HCT116 (cell line): ENCODE measurements around the gene SCYL2. TPM values are rescaled to one million over a fixed set of nuclear protein-coding genes. Genes with fewer than 3 reads are reported as not detected.

ENCODE experiments used
- ATAC-seq: fragments of 200-7000 bp; cut with Tn5 transposase; 2 replicates; pipeline ENCODE4 v1.9.1; 2020; ENCODE audit warnings: mild to moderate bottlenecking, moderate library complexity
- BruUV-seq: library from RNA; stranded (reverse); fragments of 400-500 nt; replicated peaks from 2 replicates; lab custom pipeline; 2021; lab: Mats Ljungman, UMichigan
- CTCF ChIA-PET: fragments of 300-600 bp; sonication (Branson Sonifier 250); formaldehyde crosslinking; loops from one replicate; lab custom pipeline; 2021; ENCODE audit warnings: antibody characterized with exemption; lab: Charles Lee
- POLR2A ChIA-PET: fragments of 300-600, 350-600 bp; sonication (Branson Sonifier 250); formaldehyde crosslinking; loops from one replicate; lab custom pipeline; 2021; ENCODE audit warnings: antibody characterized with exemption; lab: Charles Lee
- RAD21 ChIA-PET, 2 experiments: fragments of 300-600 bp; sonication (Branson Sonifier 250); formaldehyde crosslinking; loops; one replicate each; lab custom pipeline; 2023; ENCODE audit warnings: low total read pairs in 2 of 2; ENCODE audit not compliant: uncharacterized antibody in 2 of 2, unreplicated experiment in 2 of 2, low non-redundant PET in 1 of 2; lab: Charles Lee
- DNase-seq: peaks from one replicate; pipeline ENCODE4 v3.0.0-alpha.2; 2010; ENCODE audit warnings: low read depth, low spot score
- H2AFZ ChIP-seq: fragments of 200-600 bp; shearing (Covaris generic), sonication (generic); 2 replicates; pipeline ENCODE4 v1.6.1; 2017; ENCODE audit warnings: low read depth, mixed run types, mixed read lengths, antibody characterized with exemption, low read length; ENCODE audit not compliant: poor library complexity, severe bottlenecking
- H3K27ac ChIP-seq: 2 replicates; pipeline ENCODE4 v1.5.1; 2012; ENCODE audit warnings: low read depth, low read length
- H3K27me3 ChIP-seq: fragments of 200-600 bp; sonication (generic); 2 replicates; pipeline ENCODE4 v1.6.1; 2016; ENCODE audit warnings: mixed run types, low read length, mixed read lengths; ENCODE audit not compliant: insufficient read depth
- H3K36me3 ChIP-seq, 2 experiments: fragments of 200-500 bp in 1 of 2; fragments of 200-600 bp in 1 of 2; sonication (Bioruptor generic) in 1 of 2; sonication (generic) in 1 of 2; 2 replicates each; pipeline versions ENCODE4 v1.5.1 to v1.6.1; 2014 to 2016; ENCODE audit warnings: low read length in 2 of 2, inconsistent platforms in 1 of 2, mixed read lengths in 1 of 2, mixed run types in 1 of 2; ENCODE audit not compliant: insufficient read depth in 2 of 2, control insufficient read depth in 1 of 2
- H3K4me1 ChIP-seq, 2 experiments: fragments of 200-600 bp in 1 of 2; sonication (generic) in 1 of 2; 2 replicates each; pipeline versions ENCODE4 v1.5.1 to v1.6.1; 2012 to 2017; ENCODE audit warnings: low read length in 2 of 2, inconsistent platforms in 1 of 2, mild to moderate bottlenecking in 1 of 2, mixed read lengths in 1 of 2, mixed run types in 1 of 2, moderate library complexity in 1 of 2; ENCODE audit not compliant: insufficient read depth in 2 of 2, control insufficient read depth in 1 of 2
- H3K4me2 ChIP-seq: fragments of 200-600 bp; sonication (generic); 2 replicates; pipeline ENCODE4 v1.6.1; 2017; ENCODE audit warnings: mixed run types, low read length, mixed read lengths
- H3K4me3 ChIP-seq, 2 experiments: fragments of 200-600 bp in 1 of 2; sonication (generic) in 1 of 2; replicated peaks in 1 of 2; 2 replicates each; pipeline ENCODE4 v1.5.1; 2011 to 2016; ENCODE audit warnings: low read length in 2 of 2, control low read depth in 1 of 2, low read depth in 1 of 2, mild to moderate bottlenecking in 1 of 2, mixed read lengths in 1 of 2, mixed run types in 1 of 2
- H3K79me2 ChIP-seq: fragments of 200-600 bp; sonication (generic); 2 replicates; pipeline ENCODE4 v1.6.1; 2017; ENCODE audit warnings: mild to moderate bottlenecking, mixed run types, low read length, moderate library complexity, mixed read lengths; ENCODE audit not compliant: insufficient read depth
- H3K9ac ChIP-seq: fragments of 200-600 bp; sonication (generic); 2 replicates; pipeline ENCODE4 v1.6.1; 2016; ENCODE audit warnings: low read length, mixed read lengths
- H3K9me2 ChIP-seq: fragments of 200-600 bp; sonication (generic), shearing (Covaris generic); 2 replicates; pipeline ENCODE4 v1.6.1; 2017; ENCODE audit warnings: mixed run types, mild to moderate bottlenecking, moderate library complexity; ENCODE audit not compliant: insufficient read depth
- H3K9me3 ChIP-seq, 2 experiments: fragments of 200-500 bp in 1 of 2; fragments of 200-600 bp in 1 of 2; sonication (Bioruptor generic) in 1 of 2; sonication (generic) in 1 of 2; 2 replicates each; pipeline ENCODE4 v1.6.1; 2014 to 2017; ENCODE audit warnings: low read length in 2 of 2, mixed read lengths in 2 of 2, inconsistent platforms in 1 of 2, low read depth in 1 of 2, mild to moderate bottlenecking in 1 of 2, mixed run types in 1 of 2, moderate library complexity in 1 of 2; ENCODE audit not compliant: control insufficient read depth in 1 of 2, insufficient read depth in 1 of 2
- H4K20me1 ChIP-seq: fragments of 200-600 bp; sonication (generic), shearing (Covaris generic); 2 replicates; pipeline ENCODE4 v1.6.1; 2017; ENCODE audit warnings: mixed run types, mild to moderate bottlenecking, moderate library complexity; ENCODE audit not compliant: insufficient read depth
- ATF3 ChIP-seq: IDR thresholded peaks from 2 replicates; pipeline ENCODE4 v1.6.1; 2012
- CTCF ChIP-seq, 3 experiments: fragments of 200-600 bp in 1 of 3; sonication (generic) in 1 of 3; IDR thresholded peaks in 2 of 3; conservative IDR thresholded peaks in 1 of 3; 2 replicates each; pipeline ENCODE4 v1.5.1; 2012 to 2017; ENCODE audit warnings: low read depth in 2 of 3, low read length in 2 of 3, antibody characterized with exemption in 1 of 3, borderline replicate concordance in 1 of 3, control low read depth in 1 of 3, mild to moderate bottlenecking in 1 of 3, mixed read lengths in 1 of 3, mixed run types in 1 of 3, moderate library complexity in 1 of 3; ENCODE audit not compliant: insufficient read depth in 1 of 3
- EZH2 ChIP-seq: fragments of 200-600 bp; sonication (generic); IDR thresholded peaks from 2 replicates; pipeline ENCODE4 v1.6.1; 2017; ENCODE audit warnings: antibody characterized with exemption, mixed run types
- EZH2phosphoT487 ChIP-seq: fragments of 200-600 bp; IDR thresholded peaks from 2 replicates; pipeline ENCODE4 v1.6.1; 2018; ENCODE audit warnings: antibody characterized with exemption, borderline replicate concordance
- FOSL1 ChIP-seq: IDR thresholded peaks from 2 replicates; pipeline ENCODE4 v1.6.1; 2012; ENCODE audit warnings: low read depth
- MAX ChIP-seq: IDR thresholded peaks from 2 replicates; pipeline ENCODE4 v1.6.1; 2012
- POLR2A ChIP-seq: IDR thresholded peaks from 2 replicates; pipeline ENCODE4 v1.7.0; 2011; ENCODE audit warnings: borderline replicate concordance; ENCODE audit not compliant: insufficient read depth, insufficient read length; ENCODE audit errors: extremely low read depth
- RAD21 ChIP-seq: IDR thresholded peaks from 2 replicates; pipeline ENCODE4 v1.6.1; 2012; ENCODE audit warnings: low read depth, mild to moderate bottlenecking
- REST ChIP-seq: IDR thresholded peaks from 2 replicates; pipeline ENCODE4 v1.6.1; 2012; ENCODE audit warnings: low read depth
- SIN3A ChIP-seq: IDR thresholded peaks from 2 replicates; pipeline ENCODE4 v1.6.1; 2012; ENCODE audit warnings: low read depth
- SRF ChIP-seq: IDR thresholded peaks from 2 replicates; pipeline ENCODE4 v1.6.1; 2012; ENCODE audit warnings: low read depth
- ZFX ChIP-seq: fragments of 450-650 bp; IDR thresholded peaks from 2 replicates; pipeline ENCODE4 v1.6.1; 2017
- ZNF274 ChIP-seq: fragments of 200-500 bp; sonication (Bioruptor generic); IDR thresholded peaks from 2 replicates; pipeline ENCODE4 v1.6.1; 2014; ENCODE audit warnings: mild to moderate bottlenecking, low read depth, low read length, inconsistent platforms
- intact Hi-C: fragments of 100-400 bp; cut with micrococcal nuclease; formaldehyde crosslinking; loops from 2 replicates; pipeline ENCODE4 v1.10.0; 2022
- total RNA-seq: library from RNA; stranded (reverse); gene quantifications from one replicate; pipeline ENCODE4 v1.2.1, GENCODE V29; 2021; ENCODE audit not compliant: unreplicated experiment

Gene SCYL2
- total RNA-seq, 1 experiment from 2014 or later = 31.7 TPM

GRCh38 chr12:100337727-100338126, 70.8 kb downstream of the SCYL2 start:
- no peak for ATAC-seq
- H3K4me3 ChIP-seq = no peak overlapping the region
- no peak overlapping the region for H3K9ac ChIP-seq
- TF ChIP-seq RAD21 = no peak
- no peak for TF ChIP-seq EZH2phosphoT487
- TF ChIP-seq MAX = no peak
- H3K27me3 ChIP-seq = no peaks in the 10 kb centered on the region
- intact Hi-C loops = no loop called here
- ChIA-PET CTCF (interaction anchor here (1.7 kb wide), 1 partner anchor 11 kb away, joined by 6 read pairs; no protein-coding TSS in a partner anchor), RAD21 (no interaction called here), POLR2A (no interaction called here)
- H4K20me1 ChIP-seq = no peaks in the 10 kb centered on the region
- H3K9me3 ChIP-seq = no peaks in the 10 kb centered on the region
- no peak overlapping the region for H3K27ac ChIP-seq
- no peak overlapping the region for H2AFZ ChIP-seq
- no peaks in the 10 kb centered on the region for H3K9me2 ChIP-seq
- no peak overlapping the region for H3K4me2 ChIP-seq
- H3K36me3 ChIP-seq = peaks cover 0 to 3% of the 10 kb centered on the region in 2 experiments; a peak in 2 of 4 replicates
- BruUV-seq = no TSS peak
- DNase-seq = no peak
- no peaks in the 10 kb centered on the region for H3K4me1 ChIP-seq
- H3K79me2 ChIP-seq = no peaks in the 10 kb centered on the region

- H3K9me2 ChIP-seq = no peaks in the 10 kb centered on the region
- H3K4me2 ChIP-seq = no peak overlapping the region
- H2AFZ ChIP-seq = no peak overlapping the region
- no peak overlapping the region for H3K9ac ChIP-seq
- DNase-seq = no peak
- H3K27me3 ChIP-seq = no peaks in the 10 kb centered on the region
- no peaks in the 10 kb centered on the region for H3K9me3 ChIP-seq
- no peaks in the 10 kb centered on the region for H4K20me1 ChIP-seq
- no peaks in the 10 kb centered on the region for H3K79me2 ChIP-seq
- ChIA-PET RAD21 (no interaction called here), CTCF (interaction anchor here (1.7 kb wide), 1 partner anchor 9 kb away, joined by 6 read pairs; no protein-coding TSS in a partner anchor), POLR2A (no interaction called here)
- no peak for ATAC-seq
- intact Hi-C loops = no loop called here
- H3K4me1 ChIP-seq = no peaks in the 10 kb centered on the region
- H3K27ac ChIP-seq = no peak overlapping the region
- H3K36me3 ChIP-seq = peaks cover 0 to 3% of the 10 kb centered on the region in 2 experiments; a peak in 2 of 4 replicates
- H3K4me3 ChIP-seq = no peak overlapping the region
- no TSS peak for BruUV-seq
- no peak for TF ChIP-seq ZFX
- no peak for TF ChIP-seq REST
- no peak for TF ChIP-seq FOSL1
- TF ChIP-seq SRF = no peak
- TF ChIP-seq POLR2A = no peak
- TF ChIP-seq MAX = no peak
- no peak for TF ChIP-seq EZH2
- no peak for TF ChIP-seq SIN3A
- no peak for TF ChIP-seq ATF3
- TF ChIP-seq ZNF274 = no peak
- no peak for TF ChIP-seq CTCF (IDR thresholded peaks at IDR 0.05 in 2 of 3, conservative IDR thresholded peaks at IDR 0.05 in 1 of 3; ENCODE audit: borderline replicate concordance in 1 of 3, insufficient read depth in 1 of 3, low read depth in 2 of 3, low read length in 2 of 3)
These were observed 72.1 kb downstream of the SCYL2 start for GRCh38 chr12:100339071-100339470.
